ENCODE results near the gene BRD4.

The BRD4 gene

GRCh38 chr19:15321739-15322138 is 10.6 kb downstream of the BRD4 start:
- Histone ChIP-seq H3K14ac (ENCODE audit: low read length) (no peak overlapping the region), H3K79me1 (ENCODE audit: low read depth, low read length) (no peaks in the 10 kb centered on the region), H3K18ac (ENCODE audit: low read length) (no peak overlapping the region), H3K9ac (ENCODE audit: low read depth, low read length, poor library complexity) (no peak overlapping the region), H3K27ac (replicated peaks; ENCODE audit: low read length) (no peak overlapping the region), H4K91ac (ENCODE audit: low read depth, low read length, poor library complexity) (no peak overlapping the region), H3K4me2 (ENCODE audit: insufficient read depth, low read length, poor library complexity, severe bottlenecking) (no peak overlapping the region), H2BK12ac (ENCODE audit: low read length) (no peak overlapping the region), H3K4me1 (ENCODE audit: control insufficient read depth in 2 of 2, insufficient read depth in 1 of 2, low read depth in 1 of 2, low read length in 2 of 2) (peaks cover 4 to 15% of the 10 kb centered on the region in 2 donors), H3K23ac (ENCODE audit: low read depth, low read length, poor library complexity) (no peak overlapping the region), H3K4ac (ENCODE audit: low read length) (no peak overlapping the region), H2BK120ac (ENCODE audit: low read depth, low read length) (no peak overlapping the region), H2AK5ac (ENCODE audit: low read depth, low read length) (no peak overlapping the region), H4K8ac (ENCODE audit: low read depth, low read length) (no peak overlapping the region), H2BK15ac (ENCODE audit: low read length) (no peak overlapping the region), H2AFZ (ENCODE audit: low read length) (no peak overlapping the region), H3K4me3 (ENCODE audit: low read length in 2 of 2) (no peak overlapping the region), H3K27me3 (ENCODE audit: control insufficient read depth in 3 of 3, insufficient read depth in 3 of 3, low read depth in 1 of 3, low read length in 3 of 3) (no peaks in the 10 kb centered on the region), H2BK5ac (ENCODE audit: low read length) (no peak overlapping the region), H3K36me3 (replicated peaks in 1 of 2; ENCODE audit: control insufficient read depth in 2 of 2, insufficient read depth in 2 of 2, low read length in 2 of 2) (peaks cover 3 to 18% of the 10 kb centered on the region in 2 donors), H3K9me3 (replicated peaks in 1 of 2; ENCODE audit: control insufficient read depth in 2 of 2, insufficient read depth in 1 of 2, low read depth in 1 of 2, low read length in 2 of 2) (peaks cover 0 to 2% of the 10 kb centered on the region in 2 donors)
- DNase-seq (ENCODE audit: low spot score): no peak
- WGBS, 2 donors (ENCODE audit: extremely low coverage in 2 of 2, insufficient read length in 2 of 2, insufficient replicate concordance in 1 of 2): no CpG with 5 or more reads among the region's 2 CpGs

- no CpG with 5 or more reads among the region's 4 CpGs for WGBS, 2 donors (ENCODE audit: extremely low coverage in 2 of 2, insufficient read length in 2 of 2, insufficient replicate concordance in 1 of 2)
- DNase-seq (ENCODE audit: low spot score): no peak
These were observed 12.2 kb downstream of the BRD4 start for GRCh38 chr19:15320116-15320515.

GRCh38 chr19:15318241-15318691 is 14.1 kb downstream of the BRD4 start:
- no peak overlapping the region for H2AK5ac ChIP-seq (ENCODE audit: low read depth, low read length)
- H3K4me1 ChIP-seq (ENCODE audit: control insufficient read depth in 2 of 2, insufficient read depth in 1 of 2, low read depth in 1 of 2, low read length in 2 of 2): peaks cover 0 to 16% of the 10 kb centered on the region in 2 donors
- peaks cover 9 to 35% of the 10 kb centered on the region in 2 donors for H3K36me3 ChIP-seq (replicated peaks in 1 of 2; ENCODE audit: control insufficient read depth in 2 of 2, insufficient read depth in 2 of 2, low read length in 2 of 2)
- H3K27ac ChIP-seq (replicated peaks; ENCODE audit: low read length): no peak overlapping the region
- no peak overlapping the region for H2BK15ac ChIP-seq (ENCODE audit: low read length)
- no peak for DNase-seq (ENCODE audit: low spot score)
- H4K8ac ChIP-seq (ENCODE audit: low read depth, low read length): no peak overlapping the region
- no peak overlapping the region for H2BK120ac ChIP-seq (ENCODE audit: low read depth, low read length)
- no CpG with 5 or more reads among the region's 6 CpGs for WGBS, 2 donors (ENCODE audit: extremely low coverage in 2 of 2, insufficient read length in 2 of 2, insufficient replicate concordance in 1 of 2)
- no peak overlapping the region for H2BK5ac ChIP-seq (ENCODE audit: low read length)
- H3K23ac ChIP-seq (ENCODE audit: low read depth, low read length, poor library complexity): no peak overlapping the region
- no peak overlapping the region for H3K9ac ChIP-seq (ENCODE audit: low read depth, low read length, poor library complexity)
- H3K14ac ChIP-seq (ENCODE audit: low read length): no peak overlapping the region
- no peak overlapping the region for H4K91ac ChIP-seq (ENCODE audit: low read depth, low read length, poor library complexity)
- peaks cover 10% of the 10 kb centered on the region for H3K79me1 ChIP-seq (ENCODE audit: low read depth, low read length)
- H3K18ac ChIP-seq (ENCODE audit: low read length): no peak overlapping the region
- no peak overlapping the region for H2BK12ac ChIP-seq (ENCODE audit: low read length)
- H3K27me3 ChIP-seq (ENCODE audit: control insufficient read depth in 3 of 3, insufficient read depth in 3 of 3, low read depth in 1 of 3, low read length in 3 of 3): peaks cover 0 to 2% (median 0%) of the 10 kb centered on the region in 3 experiments
- H3K9me3 ChIP-seq (replicated peaks in 1 of 2; ENCODE audit: control insufficient read depth in 2 of 2, insufficient read depth in 1 of 2, low read depth in 1 of 2, low read length in 2 of 2): peaks cover 0 to 2% of the 10 kb centered on the region in 2 donors
- no peak overlapping the region for H3K4me3 ChIP-seq (ENCODE audit: low read length in 2 of 2)
- no peak overlapping the region for H2AFZ ChIP-seq (ENCODE audit: low read length)
- no peak overlapping the region for H3K4me2 ChIP-seq (ENCODE audit: insufficient read depth, low read length, poor library complexity, severe bottlenecking)
- H3K4ac ChIP-seq (ENCODE audit: low read length): no peak overlapping the region

More at GRCh38 chr19:15320116-15320515, 12.2 kb downstream of the BRD4 start:
- no peak overlapping the region for H3K18ac ChIP-seq (ENCODE audit: low read length)
- H3K4me3 ChIP-seq (ENCODE audit: low read length in 2 of 2): no peak overlapping the region
- H2AFZ ChIP-seq (ENCODE audit: low read length): no peak overlapping the region
- H3K9ac ChIP-seq (ENCODE audit: low read depth, low read length, poor library complexity): no peak overlapping the region
- no peak overlapping the region for H2BK5ac ChIP-seq (ENCODE audit: low read length)
- H3K27ac ChIP-seq (replicated peaks; ENCODE audit: low read length): no peak overlapping the region
- H2BK15ac ChIP-seq (ENCODE audit: low read length): no peak overlapping the region
- peaks cover 0 to 2% (median 0%) of the 10 kb centered on the region in 3 experiments for H3K27me3 ChIP-seq (ENCODE audit: control insufficient read depth in 3 of 3, insufficient read depth in 3 of 3, low read depth in 1 of 3, low read length in 3 of 3)
- no peak overlapping the region for H3K4me2 ChIP-seq (ENCODE audit: insufficient read depth, low read length, poor library complexity, severe bottlenecking)
- H4K91ac ChIP-seq (ENCODE audit: low read depth, low read length, poor library complexity): no peak overlapping the region
- H3K9me3 ChIP-seq (replicated peaks in 1 of 2; ENCODE audit: control insufficient read depth in 2 of 2, insufficient read depth in 1 of 2, low read depth in 1 of 2, low read length in 2 of 2): peaks cover 0 to 2% of the 10 kb centered on the region in 2 donors
- no peaks in the 10 kb centered on the region for H3K79me1 ChIP-seq (ENCODE audit: low read depth, low read length)
- peaks cover 0 to 16% of the 10 kb centered on the region in 2 donors for H3K4me1 ChIP-seq (ENCODE audit: control insufficient read depth in 2 of 2, insufficient read depth in 1 of 2, low read depth in 1 of 2, low read length in 2 of 2)
- H3K4ac ChIP-seq (ENCODE audit: low read length): no peak overlapping the region
- H2BK120ac ChIP-seq (ENCODE audit: low read depth, low read length): no peak overlapping the region
- H3K14ac ChIP-seq (ENCODE audit: low read length): no peak overlapping the region
- H3K23ac ChIP-seq (ENCODE audit: low read depth, low read length, poor library complexity): no peak overlapping the region
- no peak overlapping the region for H2AK5ac ChIP-seq (ENCODE audit: low read depth, low read length)
- H2BK12ac ChIP-seq (ENCODE audit: low read length): no peak overlapping the region
- peaks cover 3 to 24% of the 10 kb centered on the region in 2 donors for H3K36me3 ChIP-seq (replicated peaks in 1 of 2; ENCODE audit: control insufficient read depth in 2 of 2, insufficient read depth in 2 of 2, low read length in 2 of 2)
- no peak overlapping the region for H4K8ac ChIP-seq (ENCODE audit: low read depth, low read length)

GRCh38 chr19:15317392-15318071 is 14.8 kb downstream of the BRD4 start:
- DNase-seq (ENCODE audit: low spot score): no peak
- H2BK12ac ChIP-seq (ENCODE audit: low read length): no peak overlapping the region
- no peak overlapping the region for H2AFZ ChIP-seq (ENCODE audit: low read length)
- peaks cover 0 to 16% of the 10 kb centered on the region in 2 donors for H3K4me1 ChIP-seq (ENCODE audit: control insufficient read depth in 2 of 2, insufficient read depth in 1 of 2, low read depth in 1 of 2, low read length in 2 of 2)
- H2BK120ac ChIP-seq (ENCODE audit: low read depth, low read length): no peak overlapping the region
- no peak overlapping the region for H3K4ac ChIP-seq (ENCODE audit: low read length)
- peaks cover 9 to 39% of the 10 kb centered on the region in 2 donors for H3K36me3 ChIP-seq (replicated peaks in 1 of 2; ENCODE audit: control insufficient read depth in 2 of 2, insufficient read depth in 2 of 2, low read length in 2 of 2)
- H3K79me1 ChIP-seq (ENCODE audit: low read depth, low read length): peaks cover 14% of the 10 kb centered on the region
- no peak overlapping the region for H3K9ac ChIP-seq (ENCODE audit: low read depth, low read length, poor library complexity)
- H3K4me2 ChIP-seq (ENCODE audit: insufficient read depth, low read length, poor library complexity, severe bottlenecking): no peak overlapping the region
- H3K18ac ChIP-seq (ENCODE audit: low read length): no peak overlapping the region
- no CpG with 5 or more reads among the region's 3 CpGs for WGBS, 2 donors (ENCODE audit: extremely low coverage in 2 of 2, insufficient read length in 2 of 2, insufficient replicate concordance in 1 of 2)
- no peak overlapping the region for H2BK5ac ChIP-seq (ENCODE audit: low read length)
- H3K27me3 ChIP-seq (ENCODE audit: control insufficient read depth in 3 of 3, insufficient read depth in 3 of 3, low read depth in 1 of 3, low read length in 3 of 3): peaks cover 0 to 2% (median 0%) of the 10 kb centered on the region in 3 experiments
- H3K23ac ChIP-seq (ENCODE audit: low read depth, low read length, poor library complexity): no peak overlapping the region
- H3K14ac ChIP-seq (ENCODE audit: low read length): no peak overlapping the region
- H3K27ac ChIP-seq (replicated peaks; ENCODE audit: low read length): no peak overlapping the region
- no peak overlapping the region for H4K8ac ChIP-seq (ENCODE audit: low read depth, low read length)
- H3K4me3 ChIP-seq (ENCODE audit: low read length in 2 of 2): no peak overlapping the region
- peaks cover 0 to 2% of the 10 kb centered on the region in 2 donors for H3K9me3 ChIP-seq (replicated peaks in 1 of 2; ENCODE audit: control insufficient read depth in 2 of 2, insufficient read depth in 1 of 2, low read depth in 1 of 2, low read length in 2 of 2)
- no peak overlapping the region for H4K91ac ChIP-seq (ENCODE audit: low read depth, low read length, poor library complexity)
- H2BK15ac ChIP-seq (ENCODE audit: low read length): no peak overlapping the region
- no peak overlapping the region for H2AK5ac ChIP-seq (ENCODE audit: low read depth, low read length)
